ENCODE results near the gene NBEA. TPM values are rescaled to one million over a fixed set of nuclear protein-coding genes. Genes with fewer than 3 reads are reported as not detected.

The NBEA gene
- total RNA-seq, 2 experiments from 2014 or later: 3.5 to 3.8 TPM

DNA sequence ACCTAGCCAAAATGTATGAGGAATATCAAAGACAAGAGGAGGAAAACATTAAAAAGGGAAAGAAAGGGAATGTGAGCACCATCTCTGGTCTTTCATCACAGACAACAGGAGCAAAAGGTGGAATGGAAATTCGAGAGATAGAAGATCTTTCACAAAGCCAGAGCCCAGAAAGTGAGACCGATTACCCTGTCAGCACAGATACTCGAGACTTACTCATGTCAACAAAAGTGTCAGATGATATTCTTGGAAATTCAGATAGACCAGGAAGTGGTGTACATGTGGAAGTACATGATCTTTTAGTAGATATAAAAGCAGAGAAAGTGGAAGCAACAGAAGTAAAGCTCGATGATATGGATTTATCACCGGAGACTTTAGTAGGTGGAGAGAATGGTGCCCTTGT is 217.0 kb downstream of the NBEA start:
- H3K4me3 ChIP-seq (ENCODE audit: low read length): no peak overlapping the region
- no peaks in the 10 kb centered on the region for H3K4me1 ChIP-seq (ENCODE audit: insufficient read depth, low read length)
- no peaks in the 10 kb centered on the region for H3K9me3 ChIP-seq (ENCODE audit: control insufficient read depth in 1 of 2, insufficient read depth in 1 of 2, low read length in 2 of 2)
- H3K27ac ChIP-seq (ENCODE audit: low read depth in 1 of 2, low read length in 2 of 2): no peak overlapping the region
- no peak overlapping the region for H3K27ac Mint-ChIP-seq
- H3K9me3 Mint-ChIP-seq: no peaks in the 10 kb centered on the region
- ATAC-seq (ENCODE audit: poor library complexity): no peak
- H3K4me3 Mint-ChIP-seq: no peak overlapping the region
- H3K4me1 Mint-ChIP-seq (ENCODE audit: low read depth): peaks cover 6% of the 10 kb centered on the region
- no peaks in the 10 kb centered on the region for H3K27me3 ChIP-seq (ENCODE audit: control insufficient read depth in 1 of 2, insufficient read depth in 2 of 2, low read length in 2 of 2)
- ChIA-PET CTCF (no interaction called here), POLR2A (no interaction called here)
- DNase-seq: no peak
- TF ChIP-seq, protein P1, sequence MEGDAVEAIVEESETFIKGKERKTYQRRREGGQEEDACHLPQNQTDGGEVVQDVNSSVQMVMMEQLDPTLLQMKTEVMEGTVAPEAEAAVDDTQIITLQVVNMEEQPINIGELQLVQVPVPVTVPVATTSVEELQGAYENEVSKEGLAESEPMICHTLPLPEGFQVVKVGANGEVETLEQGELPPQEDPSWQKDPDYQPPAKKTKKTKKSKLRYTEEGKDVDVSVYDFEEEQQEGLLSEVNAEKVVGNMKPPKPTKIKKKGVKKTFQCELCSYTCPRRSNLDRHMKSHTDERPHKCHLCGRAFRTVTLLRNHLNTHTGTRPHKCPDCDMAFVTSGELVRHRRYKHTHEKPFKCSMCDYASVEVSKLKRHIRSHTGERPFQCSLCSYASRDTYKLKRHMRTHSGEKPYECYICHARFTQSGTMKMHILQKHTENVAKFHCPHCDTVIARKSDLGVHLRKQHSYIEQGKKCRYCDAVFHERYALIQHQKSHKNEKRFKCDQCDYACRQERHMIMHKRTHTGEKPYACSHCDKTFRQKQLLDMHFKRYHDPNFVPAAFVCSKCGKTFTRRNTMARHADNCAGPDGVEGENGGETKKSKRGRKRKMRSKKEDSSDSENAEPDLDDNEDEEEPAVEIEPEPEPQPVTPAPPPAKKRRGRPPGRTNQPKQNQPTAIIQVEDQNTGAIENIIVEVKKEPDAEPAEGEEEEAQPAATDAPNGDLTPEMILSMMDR (IDR thresholded peaks at IDR 0.05): no peak
- H3K36me3 ChIP-seq (ENCODE audit: insufficient read depth, low read length): no peaks in the 10 kb centered on the region
- intact Hi-C loops (cut with DNase I, micrococcal nuclease): loop anchor here (5.0 to 10.0 kb wide), 2 partner anchors 1354 to 1357 kb away; no protein-coding TSS in a partner anchor
- H3K27me3 Mint-ChIP-seq: no peaks in the 10 kb centered on the region
- no peaks in the 10 kb centered on the region for H3K36me3 Mint-ChIP-seq (ENCODE audit: low read depth)

DNA sequence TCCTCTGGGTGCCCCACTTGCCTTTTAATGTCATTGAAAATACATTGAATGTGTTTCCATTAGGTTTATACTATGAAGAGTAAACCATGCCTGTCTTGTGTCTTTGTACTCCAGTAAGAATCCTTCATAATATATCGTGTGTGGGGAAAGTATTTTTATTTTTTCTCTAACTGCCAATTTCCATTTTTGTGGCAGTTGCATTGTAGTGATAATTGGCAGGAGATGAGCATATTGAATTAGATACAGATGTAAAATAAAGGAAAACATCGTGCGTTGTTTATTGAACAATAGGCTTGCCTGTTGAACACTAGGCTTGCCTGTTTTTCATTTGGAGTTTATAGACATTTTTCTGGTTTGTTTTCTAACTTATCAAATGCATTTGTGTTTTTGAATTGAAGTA is 218.8 kb downstream of the NBEA start:
- Histone ChIP-seq H3K27ac (ENCODE audit: low read depth in 1 of 2, low read length in 2 of 2) (no peak overlapping the region), H3K4me3 (ENCODE audit: low read length) (no peak overlapping the region), H3K4me1 (ENCODE audit: insufficient read depth, low read length) (no peaks in the 10 kb centered on the region), H3K27me3 (ENCODE audit: control insufficient read depth in 1 of 2, insufficient read depth in 2 of 2, low read length in 2 of 2) (no peaks in the 10 kb centered on the region), H3K9me3 (ENCODE audit: control insufficient read depth in 1 of 2, insufficient read depth in 1 of 2, low read length in 2 of 2) (no peaks in the 10 kb centered on the region), H3K36me3 (ENCODE audit: insufficient read depth, low read length) (no peaks in the 10 kb centered on the region)
- intact Hi-C loops (cut with DNase I, micrococcal nuclease): loop anchor here (5.0 to 10.0 kb wide), 2 partner anchors 1934 to 1936 kb away; no protein-coding TSS in a partner anchor
- Mint-ChIP-seq H3K27ac (no peak overlapping the region), H3K4me1 (ENCODE audit: low read depth) (peaks cover 6% of the 10 kb centered on the region), H3K27me3 (no peaks in the 10 kb centered on the region), H3K4me3 (no peak overlapping the region), H3K9me3 (no peaks in the 10 kb centered on the region), H3K36me3 (ENCODE audit: low read depth) (no peaks in the 10 kb centered on the region)
- CTCF ChIA-PET: no interaction called here
- TF ChIP-seq, protein P1 (IDR thresholded peaks at IDR 0.05): no peak
- DNase-seq (no peak), ATAC-seq (ENCODE audit: poor library complexity) (no peak)
- POLR2A ChIA-PET: no interaction called here

DNA sequence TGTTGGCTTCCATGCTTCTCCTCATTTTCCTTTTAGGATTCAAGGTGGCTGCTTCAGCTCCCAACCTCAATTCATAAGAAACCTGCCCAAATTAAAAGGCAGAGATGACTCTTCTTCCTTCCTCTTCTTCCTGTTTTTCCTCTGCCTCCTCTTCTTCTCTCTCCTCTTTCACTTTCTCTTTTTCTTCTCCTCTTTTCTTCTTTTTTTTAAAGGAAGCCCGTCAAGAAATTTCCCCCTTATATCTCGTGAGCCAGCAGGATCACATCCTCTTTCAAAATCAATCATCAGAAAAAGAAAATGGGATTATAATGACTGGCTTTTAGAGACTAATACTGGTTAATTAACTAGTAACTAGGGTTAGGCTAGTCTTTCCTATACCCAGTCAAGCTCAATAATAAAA is 220.3 kb downstream of the NBEA start:
- H3K4me3 Mint-ChIP-seq: peak overlapping the region; percentile 43
- no peak for ATAC-seq (ENCODE audit: poor library complexity)

More for the DNA sequence above, 220.3 kb downstream of the NBEA start:
- no peak for DNase-seq
- Histone ChIP-seq H3K4me3 (ENCODE audit: low read length) (no peak overlapping the region), H3K27ac (ENCODE audit: low read depth in 1 of 2, low read length in 2 of 2) (no peak overlapping the region), H3K27me3 (ENCODE audit: control insufficient read depth in 1 of 2, insufficient read depth in 2 of 2, low read length in 2 of 2) (no peaks in the 10 kb centered on the region), H3K9me3 (ENCODE audit: control insufficient read depth in 1 of 2, insufficient read depth in 1 of 2, low read length in 2 of 2) (no peaks in the 10 kb centered on the region), H3K4me1 (ENCODE audit: insufficient read depth, low read length) (no peaks in the 10 kb centered on the region), H3K36me3 (ENCODE audit: insufficient read depth, low read length) (no peaks in the 10 kb centered on the region)
- Mint-ChIP-seq H3K27me3 (no peaks in the 10 kb centered on the region), H3K4me1 (ENCODE audit: low read depth) (peaks cover 6% of the 10 kb centered on the region), H3K36me3 (ENCODE audit: low read depth) (no peaks in the 10 kb centered on the region), H3K27ac (no peak overlapping the region), H3K9me3 (no peaks in the 10 kb centered on the region)
- TF ChIP-seq, protein P1 (IDR thresholded peaks at IDR 0.05): no peak
- ChIA-PET CTCF (no interaction called here), POLR2A (no interaction called here)
- intact Hi-C loops (cut with DNase I, micrococcal nuclease): loop anchor here (5.0 to 10.0 kb wide), 2 partner anchors 1935 to 1938 kb away; no protein-coding TSS in a partner anchor

Data from CD4-positive, alpha-beta T cell (primary cell).